ENCODE results near the gene TREH. TPM values are rescaled to one million over a fixed set of nuclear protein-coding genes. Genes with fewer than 3 reads are reported as not detected.
"Not testable (repeated sequence)": the region's sequence is repeated elsewhere in the genome, so short reads cannot be mapped to it uniquely, and the experiment has no call there.

The TREH gene
- polyA plus RNA-seq, 1 of the 3 experiments (the other 2 are of a cell fraction): not detected

DNA sequence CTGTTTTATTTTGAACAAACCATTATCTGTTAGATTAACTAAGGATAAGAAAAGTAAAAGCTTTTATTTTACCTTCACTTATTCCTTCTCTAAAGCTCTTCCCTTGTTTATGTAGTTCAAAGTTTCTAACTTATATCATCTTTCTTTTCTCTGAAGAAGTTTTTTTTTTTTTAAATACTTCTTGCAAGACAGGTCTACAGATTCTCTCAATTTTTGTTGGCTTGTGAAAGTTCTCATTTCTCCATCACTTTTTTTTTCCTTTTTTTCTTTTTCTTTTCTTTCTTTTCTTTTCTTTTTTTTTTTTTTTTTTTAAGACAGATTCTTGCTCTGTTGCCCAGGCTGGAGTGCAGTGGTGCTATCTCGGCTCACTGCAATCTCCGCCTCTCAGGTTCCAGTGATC, 4.7 kb upstream of the TREH start (continued):
- TF ChIP-seq POLR2AphosphoS5 (IDR thresholded peaks at IDR 0.05; ENCODE audit: low read depth, low read length) (no peak), FOXJ3 (CRISPR knock-in tag; IDR thresholded peaks at IDR 0.05) (no peak), FOXM1 (IDR thresholded peaks at IDR 0.05; ENCODE audit: low read depth) (no peak), FOSL2 (IDR thresholded peaks at IDR 0.05; ENCODE audit: borderline replicate concordance, low read depth) (no peak), NRF1 (IDR thresholded peaks at IDR 0.05; ENCODE audit: low read depth, low read length) (no peak), GABPA (IDR thresholded peaks at IDR 0.05; ENCODE audit: low read depth) (no peak)
- TF ChIP-seq, protein P1, sequence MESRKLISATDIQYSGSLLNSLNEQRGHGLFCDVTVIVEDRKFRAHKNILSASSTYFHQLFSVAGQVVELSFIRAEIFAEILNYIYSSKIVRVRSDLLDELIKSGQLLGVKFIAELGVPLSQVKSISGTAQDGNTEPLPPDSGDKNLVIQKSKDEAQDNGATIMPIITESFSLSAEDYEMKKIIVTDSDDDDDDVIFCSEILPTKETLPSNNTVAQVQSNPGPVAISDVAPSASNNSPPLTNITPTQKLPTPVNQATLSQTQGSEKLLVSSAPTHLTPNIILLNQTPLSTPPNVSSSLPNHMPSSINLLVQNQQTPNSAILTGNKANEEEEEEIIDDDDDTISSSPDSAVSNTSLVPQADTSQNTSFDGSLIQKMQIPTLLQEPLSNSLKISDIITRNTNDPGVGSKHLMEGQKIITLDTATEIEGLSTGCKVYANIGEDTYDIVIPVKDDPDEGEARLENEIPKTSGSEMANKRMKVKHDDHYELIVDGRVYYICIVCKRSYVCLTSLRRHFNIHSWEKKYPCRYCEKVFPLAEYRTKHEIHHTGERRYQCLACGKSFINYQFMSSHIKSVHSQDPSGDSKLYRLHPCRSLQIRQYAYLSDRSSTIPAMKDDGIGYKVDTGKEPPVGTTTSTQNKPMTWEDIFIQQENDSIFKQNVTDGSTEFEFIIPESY (IDR thresholded peaks at IDR 0.05; ENCODE audit: borderline replicate concordance, low read depth): no peak
- TF ChIP-seq, protein P2, sequence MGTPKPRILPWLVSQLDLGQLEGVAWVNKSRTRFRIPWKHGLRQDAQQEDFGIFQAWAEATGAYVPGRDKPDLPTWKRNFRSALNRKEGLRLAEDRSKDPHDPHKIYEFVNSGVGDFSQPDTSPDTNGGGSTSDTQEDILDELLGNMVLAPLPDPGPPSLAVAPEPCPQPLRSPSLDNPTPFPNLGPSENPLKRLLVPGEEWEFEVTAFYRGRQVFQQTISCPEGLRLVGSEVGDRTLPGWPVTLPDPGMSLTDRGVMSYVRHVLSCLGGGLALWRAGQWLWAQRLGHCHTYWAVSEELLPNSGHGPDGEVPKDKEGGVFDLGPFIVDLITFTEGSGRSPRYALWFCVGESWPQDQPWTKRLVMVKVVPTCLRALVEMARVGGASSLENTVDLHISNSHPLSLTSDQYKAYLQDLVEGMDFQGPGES (IDR thresholded peaks at IDR 0.05; ENCODE audit: low read depth, low read length): no peak

DNA sequence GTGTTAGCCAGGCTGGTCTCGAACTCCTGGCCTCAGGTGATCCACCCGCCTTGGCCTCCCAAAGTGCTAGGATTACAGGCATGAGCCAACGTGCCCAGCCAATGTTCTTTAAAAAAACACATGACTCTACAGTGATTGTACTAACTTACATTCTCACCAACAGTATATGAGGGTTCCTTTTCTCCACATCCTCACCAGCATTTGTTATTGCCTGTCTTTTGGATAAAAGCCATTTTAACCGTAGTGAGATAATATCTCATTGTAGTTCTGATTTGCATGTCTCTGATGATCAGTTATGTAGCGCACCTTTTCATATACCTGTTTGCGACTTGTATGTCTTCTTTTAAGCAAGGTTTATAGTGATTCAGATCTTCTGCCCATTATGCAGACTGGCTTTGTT, 3.5 kb upstream of the TREH start:
- H2AFZ ChIP-seq (ENCODE audit: low read depth); H3F3A ChIP-seq (replicated peaks; ENCODE audit: insufficient read depth); H3K4me1 ChIP-seq (ENCODE audit: control insufficient read depth in 1 of 2, insufficient read depth in 2 of 2, low read depth in 1 of 2, low read length in 1 of 2); H4K20me1 ChIP-seq (ENCODE audit: insufficient read depth); H3K4me2 ChIP-seq; DNase-seq; POLR2A ChIA-PET; H3K9me2 ChIP-seq; H3K9ac ChIP-seq; H3K36me3 ChIP-seq (replicated peaks in 1 of 2; ENCODE audit: control insufficient read depth in 1 of 2, insufficient read depth in 2 of 2, low read length in 1 of 2); H3K9me3 ChIP-seq; H3K27ac ChIP-seq (ENCODE audit: low read depth in 2 of 2, low read length in 1 of 2); H3K79me2 ChIP-seq (ENCODE audit: insufficient read depth); H3K27me3 ChIP-seq (ENCODE audit: insufficient read depth); H3K4me3 ChIP-seq (ENCODE audit: low read depth in 2 of 2, low read length in 1 of 2): not testable (repeated sequence)
- CTCF ChIA-PET: interaction anchor here (1.0 to 1.1 kb wide), 2 partner anchors 12 to 24 kb away, joined by 3 read pairs; no protein-coding TSS in a partner anchor
- 59% methylated on average over 6 of the region's 6 CpGs for WGBS (ENCODE audit: low lambda C conversion rate)

DNA sequence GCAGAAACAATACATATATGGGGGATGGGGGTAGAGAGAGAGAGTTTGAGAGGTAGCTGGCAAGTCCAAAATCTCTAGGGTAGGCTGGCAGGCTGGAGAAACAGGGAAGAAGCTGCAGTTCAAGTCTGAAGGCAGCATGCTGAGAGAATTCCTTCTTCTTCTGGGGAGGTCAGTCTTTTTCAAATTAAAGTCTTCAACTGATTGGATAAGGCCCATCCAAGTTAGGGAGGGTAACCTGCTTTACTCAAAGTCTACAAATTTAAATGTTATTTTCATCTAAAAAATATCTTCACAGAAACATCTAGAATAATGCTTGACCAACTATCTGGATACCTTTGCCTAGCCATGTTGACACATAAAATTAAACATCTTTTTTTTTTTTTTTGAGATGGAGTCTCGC, 2.9 kb upstream of the TREH start:
- Histone ChIP-seq H3K4me1 (ENCODE audit: control insufficient read depth in 1 of 2, insufficient read depth in 2 of 2, low read depth in 1 of 2, low read length in 1 of 2) (no peaks in the 10 kb centered on the region; a peak in 1 of 4 replicates), H3K36me3 (replicated peaks in 1 of 2; ENCODE audit: control insufficient read depth in 1 of 2, insufficient read depth in 2 of 2, low read length in 1 of 2) (no peaks in the 10 kb centered on the region), H3K4me2 (no peak overlapping the region), H3K27me3 (ENCODE audit: insufficient read depth) (no peaks in the 10 kb centered on the region), H3K4me3 (ENCODE audit: low read depth in 2 of 2, low read length in 1 of 2) (no peak overlapping the region), H3F3A (replicated peaks; ENCODE audit: insufficient read depth) (no peaks in the 10 kb centered on the region), H4K20me1 (ENCODE audit: insufficient read depth) (no peaks in the 10 kb centered on the region), H3K9me3 (no peaks in the 10 kb centered on the region), H2AFZ (ENCODE audit: low read depth) (no peak overlapping the region), H3K27ac (ENCODE audit: low read depth in 2 of 2, low read length in 1 of 2) (no peak overlapping the region), H3K9me2 (no peaks in the 10 kb centered on the region), H3K79me2 (ENCODE audit: insufficient read depth) (no peaks in the 10 kb centered on the region), H3K9ac (no peak overlapping the region)
- CTCF ChIA-PET: interaction anchor here (1.0 to 1.1 kb wide), 2 partner anchors 11 to 23 kb away, joined by 3 read pairs; no protein-coding TSS in a partner anchor
- WGBS (ENCODE audit: low lambda C conversion rate): 91% methylated on average over 1 of the region's 1 CpG
- TF ChIP-seq RCOR1 (IDR thresholded peaks at IDR 0.05; ENCODE audit: low read length) (no peak), GATA2 (CRISPR knock-in tag; IDR thresholded peaks at IDR 0.05) (no peak), MEF2A (IDR thresholded peaks at IDR 0.05; ENCODE audit: borderline replicate concordance, low read depth) (no peak), RXRA (IDR thresholded peaks at IDR 0.05; ENCODE audit: borderline replicate concordance, low read depth) (no peak), NFIC (IDR thresholded peaks at IDR 0.05; ENCODE audit: borderline replicate concordance) (no peak)
- TF ChIP-seq, protein P1 (IDR thresholded peaks at IDR 0.05; ENCODE audit: borderline replicate concordance, low read depth): no peak
- no peak for DNase-seq
- POLR2A ChIA-PET: no interaction called here

DNA sequence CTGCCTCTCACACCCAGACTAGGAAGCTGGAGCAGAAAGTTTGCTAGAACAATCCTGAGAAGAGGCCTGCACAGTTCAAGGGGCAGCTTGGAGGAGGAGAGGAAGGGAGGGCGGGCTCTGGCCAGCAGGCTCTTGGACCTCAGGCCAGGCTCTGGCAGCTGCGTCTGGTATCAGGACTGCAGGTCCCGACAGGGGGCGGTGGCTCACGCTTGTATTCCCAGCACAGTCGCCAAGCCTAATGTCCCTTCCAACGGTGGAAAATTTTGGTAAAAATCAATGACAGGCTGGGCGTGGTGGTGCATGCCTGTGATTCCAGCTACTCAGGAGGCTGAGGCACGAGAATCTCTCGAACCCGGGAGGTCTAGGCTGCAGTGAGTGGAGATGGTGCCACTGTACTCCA, 542 bp downstream of the TREH start:
- H3K79me2 ChIP-seq (ENCODE audit: insufficient read depth); H3K4me1 ChIP-seq (ENCODE audit: control insufficient read depth in 1 of 2, insufficient read depth in 2 of 2, low read depth in 1 of 2, low read length in 1 of 2); H3F3A ChIP-seq (replicated peaks; ENCODE audit: insufficient read depth); H3K27ac ChIP-seq (ENCODE audit: low read depth in 2 of 2, low read length in 1 of 2); H3K9ac ChIP-seq; POLR2A ChIA-PET; H3K36me3 ChIP-seq (replicated peaks in 1 of 2; ENCODE audit: control insufficient read depth in 1 of 2, insufficient read depth in 2 of 2, low read length in 1 of 2); H3K4me3 ChIP-seq (ENCODE audit: low read depth in 2 of 2, low read length in 1 of 2); DNase-seq; H3K27me3 ChIP-seq (ENCODE audit: insufficient read depth); H4K20me1 ChIP-seq (ENCODE audit: insufficient read depth); H3K9me3 ChIP-seq; H3K9me2 ChIP-seq; H3K4me2 ChIP-seq; H2AFZ ChIP-seq (ENCODE audit: low read depth): not testable (repeated sequence)
- CTCF ChIA-PET: interaction anchor here (0.6 to 1.8 kb wide), 4 partner anchors 10 to 247 kb away, joined by 3 to 9 read pairs (median 4); partner anchors contain the start of gene BCL9L
- WGBS (ENCODE audit: low lambda C conversion rate): 42% methylated on average over 4 of the region's 11 CpGs

Data from SK-N-SH (cell line).